EH (cell line): ENCODE measurements around the gene SLC6A16.
"Not testable (repeated sequence)": the region's sequence is repeated elsewhere in the genome, so short reads cannot be mapped to it uniquely, and the experiment has no call there.

Experiments used
- DNase-seq: peaks from one replicate; pipeline ENCODE4 v3.0.0-alpha.2; 2015; ENCODE audit warnings: low read depth

SLC6A16 gene

GRCh38 chr19:49331187-49331586, 6.2 kb upstream of the SLC6A16 start:
- not testable (repeated sequence) for DNase-seq

- no peak for DNase-seq
Observed at GRCh38 chr19:49328741-49329140, 3.8 kb upstream of the SLC6A16 start.

- peak; percentile 45 for DNase-seq
Observed at GRCh38 chr19:49327878-49328544, 3.0 kb upstream of the SLC6A16 start.

GRCh38 chr19:49326165-49326704, 1.2 kb upstream of the SLC6A16 start:
- DNase-seq, result no peak

GRCh38 chr19:49325756-49326155, 765 bp upstream of the SLC6A16 start:
- DNase-seq, result not testable (repeated sequence)

GRCh38 chr19:49318296-49318695, 6.7 kb downstream of the SLC6A16 start:
- no peak for DNase-seq

- no peak for DNase-seq
Observed at GRCh38 chr19:49316284-49316683, 8.7 kb downstream of the SLC6A16 start.

GRCh38 chr19:49315111-49315510, 9.9 kb downstream of the SLC6A16 start:
- DNase-seq, result no peak

- DNase-seq, result no peak
Observed at GRCh38 chr19:49309087-49309486, 15.9 kb downstream of the SLC6A16 start.

- DNase-seq, result not testable (repeated sequence)
Observed at GRCh38 chr19:49306734-49307133, 18.3 kb downstream of the SLC6A16 start.

GRCh38 chr19:49301866-49302252, 23.1 kb downstream of the SLC6A16 start:
- no peak for DNase-seq

- peak; percentile 69 for DNase-seq
Observed at GRCh38 chr19:49301165-49301865, 23.7 kb downstream of the SLC6A16 start.

- DNase-seq, result not testable (repeated sequence)
Observed at GRCh38 chr19:49298653-49299052, 26.3 kb downstream of the SLC6A16 start.

GRCh38 chr19:49297403-49297802, 27.6 kb downstream of the SLC6A16 start:
- peak; percentile 43 for DNase-seq

- no peak for DNase-seq
Observed at GRCh38 chr19:49295208-49295880, 29.6 kb downstream of the SLC6A16 start.

GRCh38 chr19:49294401-49294800, 30.6 kb downstream of the SLC6A16 start:
- no peak for DNase-seq

GRCh38 chr19:49290517-49290916, 34.5 kb downstream of the SLC6A16 start:
- DNase-seq, result no peak

- DNase-seq, result not testable (repeated sequence)
Observed at GRCh38 chr19:49289286-49289685, 35.7 kb downstream of the SLC6A16 start.

GRCh38 chr19:49288205-49288604, 36.8 kb downstream of the SLC6A16 start:
- DNase-seq, result not testable (repeated sequence)

- DNase-seq, result no peak
Observed at GRCh38 chr19:49287141-49287770, 37.7 kb downstream of the SLC6A16 start.

- no peak for DNase-seq
Observed at GRCh38 chr19:49282184-49282583, 42.8 kb downstream of the SLC6A16 start.

GRCh38 chr19:49272204-49272603, 52.8 kb downstream of the SLC6A16 start:
- DNase-seq, result peak; percentile 60
